ENCODE measurements around the gene OTOR.

Gene OTOR

GRCh38 chr20:16748308-16748900 lies at the start of gene OTOR:
Gene OTOR (plus strand): TSS chr20:16748358. CDS start chr20:16748402, 44 bp downstream.
- DNase-seq (ENCODE audit: low spot score): no peak

- no peak for DNase-seq (ENCODE audit: low spot score)
Measured at GRCh38 chr20:16699293-16699692, 48.9 kb upstream of the OTOR start.

GRCh38 chr20:16701296-16701695 lies 46.9 kb upstream of the OTOR start:
- DNase-seq (ENCODE audit: low spot score): no peak

GRCh38 chr20:16703570-16703969 lies 44.6 kb upstream of the OTOR start:
- DNase-seq (ENCODE audit: low spot score): no peak

- DNase-seq (ENCODE audit: low spot score): no peak
Measured at GRCh38 chr20:16707674-16708073, 40.5 kb upstream of the OTOR start.

- no peak for DNase-seq (ENCODE audit: low spot score)
Measured at GRCh38 chr20:16708602-16709001, 39.6 kb upstream of the OTOR start.

- DNase-seq (ENCODE audit: low spot score): no peak
Measured at GRCh38 chr20:16709017-16709416, 39.1 kb upstream of the OTOR start.

GRCh38 chr20:16710781-16711180 lies 37.4 kb upstream of the OTOR start:
- no peak for DNase-seq (ENCODE audit: low spot score)

- DNase-seq (ENCODE audit: low spot score): no peak
Measured at GRCh38 chr20:16711661-16712258, 36.4 kb upstream of the OTOR start.

GRCh38 chr20:16712511-16712947 lies 35.6 kb upstream of the OTOR start:
- no peak for DNase-seq (ENCODE audit: low spot score)

GRCh38 chr20:16713066-16713465 lies 35.1 kb upstream of the OTOR start:
- DNase-seq (ENCODE audit: low spot score): no peak

- no peak for DNase-seq (ENCODE audit: low spot score)
Measured at GRCh38 chr20:16714242-16714641, 33.9 kb upstream of the OTOR start.

GRCh38 chr20:16714751-16715150 lies 33.4 kb upstream of the OTOR start:
- no peak for DNase-seq (ENCODE audit: low spot score)

GRCh38 chr20:16719421-16719820 lies 28.7 kb upstream of the OTOR start:
- DNase-seq (ENCODE audit: low spot score): no peak

- no peak for DNase-seq (ENCODE audit: low spot score)
Measured at GRCh38 chr20:16729080-16729479, 19.1 kb upstream of the OTOR start.

- peak; percentile 95 for DNase-seq (ENCODE audit: low spot score)
Measured at GRCh38 chr20:16729565-16730460, 18.3 kb upstream of the OTOR start, which contains the start of gene SNRPB2. Gene SNRPB2 (plus strand): TSS chr20:16730026. CDS start chr20:16731703, 1,677 bp downstream.

GRCh38 chr20:16732506-16733152 lies 15.5 kb upstream of the OTOR start:
- DNase-seq (ENCODE audit: low spot score): no peak

GRCh38 chr20:16740365-16741072 lies 7.6 kb upstream of the OTOR start:
- DNase-seq (ENCODE audit: low spot score): no peak

- no peak for DNase-seq (ENCODE audit: low spot score)
Measured at GRCh38 chr20:16744178-16744807, 3.9 kb upstream of the OTOR start.

GRCh38 chr20:16745204-16745603 lies 3.0 kb upstream of the OTOR start:
- DNase-seq (ENCODE audit: low spot score): no peak

- no peak for DNase-seq (ENCODE audit: low spot score)
Measured at GRCh38 chr20:16747291-16747811, 807 bp upstream of the OTOR start.

Data from AG08396 (cell line).